ENCODE results near the gene CBARP. TPM values are rescaled to one million over a fixed set of nuclear protein-coding genes. Genes with fewer than 3 reads are reported as not detected.

Gene CBARP
- polyA plus RNA-seq, 2 donors: 0.95 to 1.3 TPM

- Histone ChIP-seq H3K4me1 (ENCODE audit: control insufficient read depth in 2 of 2, insufficient read depth in 2 of 2, low read length in 1 of 2) (peaks cover 18 to 20% of the 10 kb centered on the region in 2 donors), H3K36me3 (ENCODE audit: control insufficient read depth in 2 of 2, insufficient read depth in 2 of 2, low read length in 1 of 2) (peaks cover 6 to 18% of the 10 kb centered on the region in 2 donors), H3K4me3 (ENCODE audit: low read depth in 1 of 2, low read length in 2 of 2) (no peak overlapping the region), H3K27me3 (ENCODE audit: control insufficient read depth in 1 of 2, insufficient read depth in 2 of 2, low read length in 2 of 2) (peaks cover 0 to 17% of the 10 kb centered on the region in 2 donors), H3K27ac (ENCODE audit: low read depth in 2 of 2, low read length in 1 of 2) (no peak overlapping the region), H3K9me3 (ENCODE audit: control insufficient read depth in 2 of 2, insufficient read depth in 1 of 2, low read depth in 1 of 2, low read length in 1 of 2) (no peaks in the 10 kb centered on the region)
- 75 to 79% methylated on average over 18 of the region's 18 CpGs for WGBS, 2 donors
Observed at GRCh38 chr19:1282588-1283206, 44.9 kb upstream of the CBARP start.

GRCh38 chr19:1281569-1282287, 43.9 kb upstream of the CBARP start:
- Histone ChIP-seq H3K4me1 (ENCODE audit: control insufficient read depth in 2 of 2, insufficient read depth in 2 of 2, low read length in 1 of 2) (peaks cover 14 to 23% of the 10 kb centered on the region in 2 donors), H3K27me3 (ENCODE audit: control insufficient read depth in 1 of 2, insufficient read depth in 2 of 2, low read length in 2 of 2) (peaks cover 0 to 8% of the 10 kb centered on the region in 2 donors), H3K27ac (ENCODE audit: low read depth in 2 of 2, low read length in 1 of 2) (no peak overlapping the region), H3K9me3 (ENCODE audit: control insufficient read depth in 2 of 2, insufficient read depth in 1 of 2, low read depth in 1 of 2, low read length in 1 of 2) (no peaks in the 10 kb centered on the region), H3K4me3 (ENCODE audit: low read depth in 1 of 2, low read length in 2 of 2) (no peak overlapping the region), H3K36me3 (ENCODE audit: control insufficient read depth in 2 of 2, insufficient read depth in 2 of 2, low read length in 1 of 2) (peaks cover 6 to 21% of the 10 kb centered on the region in 2 donors)
- WGBS, 2 donors: 69% methylated on average over 15 of the region's 15 CpGs

DNA sequence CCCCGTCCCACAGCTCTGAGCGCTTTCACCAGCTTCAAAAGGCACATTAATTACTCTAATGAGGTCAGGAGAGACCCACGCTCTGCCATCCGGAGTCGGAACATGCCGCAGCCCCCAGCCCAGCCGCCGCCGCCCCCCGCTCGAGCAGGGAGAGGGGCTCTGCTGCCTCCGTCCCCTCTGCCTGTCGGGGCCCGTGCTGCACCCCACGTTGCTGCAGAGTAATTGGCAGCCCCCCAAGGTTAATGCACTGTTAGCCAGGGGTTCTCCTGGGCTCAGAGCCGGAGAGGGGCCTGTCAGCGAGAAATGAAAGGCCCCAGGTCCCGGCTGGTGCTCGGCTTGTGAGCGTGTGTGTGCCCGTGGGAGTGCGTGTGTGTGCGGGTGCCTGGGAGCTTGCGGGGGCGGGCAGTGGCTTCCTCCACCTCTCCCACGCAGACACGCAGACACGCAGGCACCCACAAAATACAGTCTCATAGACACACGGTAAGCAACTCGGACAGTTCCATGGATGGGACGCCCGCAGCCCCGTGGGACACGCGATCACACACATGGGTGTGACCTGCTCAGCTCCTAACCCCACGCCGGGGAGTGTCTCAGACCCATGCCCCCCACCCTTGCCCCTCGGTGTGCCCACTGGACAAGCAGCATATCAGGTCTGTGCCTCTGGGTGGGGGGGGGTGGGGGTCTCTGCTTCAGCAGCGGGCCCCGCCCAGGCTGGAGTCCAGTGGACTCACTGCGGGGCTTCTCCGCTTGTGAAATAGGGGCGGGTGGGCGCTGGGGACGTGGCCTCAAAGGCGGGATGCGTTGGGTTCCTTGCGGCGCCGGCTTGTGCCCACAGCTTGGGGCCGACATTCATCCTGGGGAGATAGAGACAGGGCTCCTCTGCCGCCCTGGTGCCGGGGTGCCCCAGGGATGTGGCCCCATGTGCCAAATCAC, 43.1 kb upstream of the CBARP start:
- H3K27ac ChIP-seq (ENCODE audit: low read depth in 2 of 2, low read length in 1 of 2): no peak overlapping the region
- no peak overlapping the region for H3K4me3 ChIP-seq (ENCODE audit: low read depth in 1 of 2, low read length in 2 of 2)
- 85 to 86% methylated on average over 45 to 53 of the region's 53 CpGs for WGBS, 2 donors
- peaks cover 11 to 24% of the 10 kb centered on the region in 2 donors for H3K4me1 ChIP-seq (ENCODE audit: control insufficient read depth in 2 of 2, insufficient read depth in 2 of 2, low read length in 1 of 2)
- H3K36me3 ChIP-seq (ENCODE audit: control insufficient read depth in 2 of 2, insufficient read depth in 2 of 2, low read length in 1 of 2): peaks cover 6 to 23% of the 10 kb centered on the region in 2 donors
- H3K27me3 ChIP-seq (ENCODE audit: control insufficient read depth in 1 of 2, insufficient read depth in 2 of 2, low read length in 2 of 2): peaks cover 0 to 3% of the 10 kb centered on the region in 2 donors
- no peaks in the 10 kb centered on the region for H3K9me3 ChIP-seq (ENCODE audit: control insufficient read depth in 2 of 2, insufficient read depth in 1 of 2, low read depth in 1 of 2, low read length in 1 of 2)

DNA sequence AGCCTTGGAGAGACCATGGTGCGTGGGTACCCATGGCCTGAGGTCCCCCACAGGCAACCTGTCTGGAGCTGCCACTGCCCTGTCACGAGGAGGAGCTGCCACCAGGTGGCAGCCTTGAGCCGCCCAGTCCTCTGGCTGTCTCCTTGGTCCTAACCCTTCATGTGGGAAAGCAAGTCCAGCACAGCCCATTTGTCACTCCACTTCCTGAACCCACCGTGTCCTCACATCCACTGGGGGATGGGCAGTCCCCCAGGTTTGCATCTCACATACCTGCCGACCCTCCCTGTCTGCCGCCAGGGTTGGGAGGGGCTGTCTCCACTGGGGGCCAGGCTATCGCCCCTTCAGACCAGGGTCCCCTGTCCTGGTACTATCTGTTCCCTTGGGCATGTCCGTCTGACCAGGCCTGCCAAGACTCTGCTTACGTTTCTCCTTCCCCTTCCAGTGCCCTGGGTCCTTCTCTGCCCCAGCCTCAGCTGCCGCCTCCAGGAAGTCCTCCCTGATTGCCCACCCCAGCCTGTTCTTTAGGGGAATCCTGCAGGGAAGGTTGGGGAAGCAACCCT, 42.1 kb upstream of the CBARP start:
- H3K27ac ChIP-seq (ENCODE audit: low read depth in 2 of 2, low read length in 1 of 2): no peak overlapping the region
- H3K9me3 ChIP-seq (ENCODE audit: control insufficient read depth in 2 of 2, insufficient read depth in 1 of 2, low read depth in 1 of 2, low read length in 1 of 2): no peaks in the 10 kb centered on the region
- peaks cover 6 to 26% of the 10 kb centered on the region in 2 donors for H3K36me3 ChIP-seq (ENCODE audit: control insufficient read depth in 2 of 2, insufficient read depth in 2 of 2, low read length in 1 of 2)
- H3K4me3 ChIP-seq (ENCODE audit: low read depth in 1 of 2, low read length in 2 of 2): no peak overlapping the region
- WGBS, 2 donors: 29 to 30% methylated on average over 10 of the region's 10 CpGs
- peaks cover 9 to 21% of the 10 kb centered on the region in 2 donors for H3K4me1 ChIP-seq (ENCODE audit: control insufficient read depth in 2 of 2, insufficient read depth in 2 of 2, low read length in 1 of 2)
- H3K27me3 ChIP-seq (ENCODE audit: control insufficient read depth in 1 of 2, insufficient read depth in 2 of 2, low read length in 2 of 2): no peaks in the 10 kb centered on the region

GRCh38 chr19:1278713-1279660, 41.2 kb upstream of the CBARP start:
- H3K27ac ChIP-seq (ENCODE audit: low read depth in 2 of 2, low read length in 1 of 2): no peak overlapping the region

GRCh38 chr19:1278074-1278473, 40.3 kb upstream of the CBARP start:
- no peak overlapping the region for H3K4me3 ChIP-seq (ENCODE audit: low read depth in 1 of 2, low read length in 2 of 2)
- WGBS, 2 donors: 83 to 91% methylated on average over 12 of the region's 12 CpGs
- H3K27ac ChIP-seq (ENCODE audit: low read depth in 2 of 2, low read length in 1 of 2): no peak overlapping the region
- peaks cover 6 to 39% of the 10 kb centered on the region in 2 donors for H3K36me3 ChIP-seq (ENCODE audit: control insufficient read depth in 2 of 2, insufficient read depth in 2 of 2, low read length in 1 of 2)
- H3K27me3 ChIP-seq (ENCODE audit: control insufficient read depth in 1 of 2, insufficient read depth in 2 of 2, low read length in 2 of 2): no peaks in the 10 kb centered on the region
- H3K9me3 ChIP-seq (ENCODE audit: control insufficient read depth in 2 of 2, insufficient read depth in 1 of 2, low read depth in 1 of 2, low read length in 1 of 2): no peaks in the 10 kb centered on the region
- peaks cover 0 to 20% of the 10 kb centered on the region in 2 donors for H3K4me1 ChIP-seq (ENCODE audit: control insufficient read depth in 2 of 2, insufficient read depth in 2 of 2, low read length in 1 of 2)

More at GRCh38 chr19:1278713-1279660, 41.2 kb upstream of the CBARP start:
- Histone ChIP-seq H3K36me3 (ENCODE audit: control insufficient read depth in 2 of 2, insufficient read depth in 2 of 2, low read length in 1 of 2) (peaks cover 6 to 34% of the 10 kb centered on the region in 2 donors), H3K4me1 (ENCODE audit: control insufficient read depth in 2 of 2, insufficient read depth in 2 of 2, low read length in 1 of 2) (peaks cover 9 to 19% of the 10 kb centered on the region in 2 donors), H3K4me3 (ENCODE audit: low read depth in 1 of 2, low read length in 2 of 2) (no peak overlapping the region), H3K27me3 (ENCODE audit: control insufficient read depth in 1 of 2, insufficient read depth in 2 of 2, low read length in 2 of 2) (no peaks in the 10 kb centered on the region), H3K9me3 (ENCODE audit: control insufficient read depth in 2 of 2, insufficient read depth in 1 of 2, low read depth in 1 of 2, low read length in 1 of 2) (no peaks in the 10 kb centered on the region)
- WGBS, 2 donors: 82 to 85% methylated on average over 22 to 25 of the region's 25 CpGs

DNA sequence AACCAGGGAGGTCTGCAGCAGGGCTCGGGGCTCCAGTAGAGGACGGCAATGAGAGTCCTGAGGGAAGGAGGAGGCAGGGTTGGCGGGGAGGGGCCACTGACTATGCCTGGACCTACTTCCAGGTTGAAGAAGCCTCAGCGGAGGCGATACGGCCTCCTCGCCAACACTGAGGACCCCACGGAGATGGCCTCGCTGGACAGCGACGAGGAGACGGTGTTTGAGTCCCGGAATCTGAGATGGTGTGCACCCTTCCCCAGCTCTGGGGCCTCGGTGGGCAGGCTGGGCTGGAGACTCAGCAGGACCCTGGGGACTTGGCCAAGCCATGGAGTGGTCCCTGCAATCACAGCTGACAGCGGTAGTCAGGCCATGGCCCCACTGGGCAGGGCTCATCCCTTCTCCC, 39.3 kb upstream of the CBARP start:
- H3K36me3 ChIP-seq (ENCODE audit: control insufficient read depth in 2 of 2, insufficient read depth in 2 of 2, low read length in 1 of 2): peaks cover 9 to 47% of the 10 kb centered on the region in 2 donors
- H3K27me3 ChIP-seq (ENCODE audit: control insufficient read depth in 1 of 2, insufficient read depth in 2 of 2, low read length in 2 of 2): no peaks in the 10 kb centered on the region
- peak overlapping the region in 1 of 2 donors; percentile 11 for H3K27ac ChIP-seq (ENCODE audit: low read depth in 2 of 2, low read length in 1 of 2)
- WGBS, 2 donors: 88 to 89% methylated on average over 15 of the region's 15 CpGs
- peaks cover 0 to 24% of the 10 kb centered on the region in 2 donors for H3K4me1 ChIP-seq (ENCODE audit: control insufficient read depth in 2 of 2, insufficient read depth in 2 of 2, low read length in 1 of 2)
- no peak overlapping the region for H3K4me3 ChIP-seq (ENCODE audit: low read depth in 1 of 2, low read length in 2 of 2)
- H3K9me3 ChIP-seq (ENCODE audit: control insufficient read depth in 2 of 2, insufficient read depth in 1 of 2, low read depth in 1 of 2, low read length in 1 of 2): no peaks in the 10 kb centered on the region

- no peaks in the 10 kb centered on the region for H3K27me3 ChIP-seq (ENCODE audit: control insufficient read depth in 1 of 2, insufficient read depth in 2 of 2, low read length in 2 of 2)
- H3K36me3 ChIP-seq (ENCODE audit: control insufficient read depth in 2 of 2, insufficient read depth in 2 of 2, low read length in 1 of 2): peaks cover 10 to 52% of the 10 kb centered on the region in 2 donors
- WGBS, 2 donors: 51 to 56% methylated on average over 10 of the region's 10 CpGs
- no peaks in the 10 kb centered on the region for H3K9me3 ChIP-seq (ENCODE audit: control insufficient read depth in 2 of 2, insufficient read depth in 1 of 2, low read depth in 1 of 2, low read length in 1 of 2)
- H3K4me3 ChIP-seq (ENCODE audit: low read depth in 1 of 2, low read length in 2 of 2): no peak overlapping the region
- peaks cover 0 to 29% of the 10 kb centered on the region in 2 donors for H3K4me1 ChIP-seq (ENCODE audit: control insufficient read depth in 2 of 2, insufficient read depth in 2 of 2, low read length in 1 of 2)
- H3K27ac ChIP-seq (ENCODE audit: low read depth in 2 of 2, low read length in 1 of 2): peak overlapping the region in 1 of 2 donors; percentile 99
Observed at GRCh38 chr19:1276628-1277022, 38.8 kb upstream of the CBARP start.

Data from esophagus (tissue), 2 donors.